Mesothelial cell of epicardium (in vitro differentiated cells): Measurements from ENCODE around the gene TECR. TPM values are rescaled to one million over a fixed set of nuclear protein-coding genes. Genes with fewer than 3 reads are reported as not detected.
A peak's percentile ranks its signal among the peaks of the same experiment; 100 is the strongest.
"Not testable (repeated sequence)": the region's sequence is repeated elsewhere in the genome, so short reads cannot be mapped to it uniquely, and the experiment has no call there.

Experiments
- DNase-seq, 2 experiments: peaks; one replicate each; pipeline ENCODE4 v3.0.0; 2021; ENCODE audit warnings: low spot score in 2 of 2; ENCODE audit not compliant: unreplicated experiment in 2 of 2
- H3K27ac Mint-ChIP-seq: 2 replicates; pipeline ENCODE4 v1.8.0; 2021; ENCODE audit warnings: mixed read lengths
- H3K27me3 Mint-ChIP-seq: 2 replicates; pipeline ENCODE4 v1.8.0; 2021; ENCODE audit warnings: low read depth, mixed read lengths
- H3K36me3 Mint-ChIP-seq: 2 replicates; pipeline ENCODE4 v1.8.0; 2021; ENCODE audit warnings: mixed read lengths
- H3K4me1 Mint-ChIP-seq: 2 replicates; pipeline ENCODE4 v1.8.0; 2021; ENCODE audit warnings: mixed read lengths
- H3K4me3 Mint-ChIP-seq: 2 replicates; pipeline ENCODE4 v1.8.0; 2021; ENCODE audit warnings: mild to moderate bottlenecking, moderate library complexity, mixed read lengths
- H3K9me3 Mint-ChIP-seq: 2 replicates; pipeline ENCODE4 v1.8.0; 2021; ENCODE audit warnings: mixed read lengths
- CTCF ChIP-seq: fragments of 200-600 bp; sonication (generic); IDR thresholded peaks from one replicate; pipeline ENCODE4 v1.5.0; 2021; ENCODE audit warnings: antibody characterized with exemption; ENCODE audit not compliant: unreplicated experiment
- total RNA-seq: library from RNA; stranded (reverse); gene quantifications from 3 replicates; pipeline ENCODE4 v1.2.1, GENCODE V29; 2021

TECR gene
- total RNA-seq, 1 donor from 2014 or later = 115 TPM

GRCh38 chr19:14544977-14545715 lies 15.8 kb downstream of the TECR start:
- no peak overlapping the region for H3K4me3 Mint-ChIP-seq
- TF ChIP-seq CTCF = no peak
- no peaks in the 10 kb centered on the region for H3K9me3 Mint-ChIP-seq
- peaks cover 22% of the 10 kb centered on the region for H3K4me1 Mint-ChIP-seq
- peaks cover 5% of the 10 kb centered on the region for H3K36me3 Mint-ChIP-seq
- H3K27ac Mint-ChIP-seq = peak overlapping the region; percentile 57
- H3K27me3 Mint-ChIP-seq = no peaks in the 10 kb centered on the region
- no peak for DNase-seq

GRCh38 chr19:14545716-14546082 lies 16.3 kb downstream of the TECR start:
- H3K27me3 Mint-ChIP-seq = no peaks in the 10 kb centered on the region
- H3K4me3 Mint-ChIP-seq = no peak overlapping the region
- H3K27ac Mint-ChIP-seq = no peak overlapping the region
- H3K9me3 Mint-ChIP-seq = no peaks in the 10 kb centered on the region
- H3K4me1 Mint-ChIP-seq = peaks cover 28% of the 10 kb centered on the region
- no peak for TF ChIP-seq CTCF
- DNase-seq = no peak
- H3K36me3 Mint-ChIP-seq = peaks cover 6% of the 10 kb centered on the region

GRCh38 chr19:14550201-14550754 lies 20.9 kb downstream of the TECR start:
- TF ChIP-seq CTCF = no peak
- H3K27ac Mint-ChIP-seq = peak overlapping the region; percentile 79
- H3K9me3 Mint-ChIP-seq = no peaks in the 10 kb centered on the region
- no peak overlapping the region for H3K4me3 Mint-ChIP-seq
- H3K36me3 Mint-ChIP-seq = peaks cover 7% of the 10 kb centered on the region
- H3K27me3 Mint-ChIP-seq = no peaks in the 10 kb centered on the region
- DNase-seq = no peak
- peaks cover 34% of the 10 kb centered on the region for H3K4me1 Mint-ChIP-seq

GRCh38 chr19:14551134-14552005 lies 22.0 kb downstream of the TECR start:
- Mint-ChIP-seq H3K4me1 (peaks cover 33% of the 10 kb centered on the region), H3K27ac (peak overlapping the region; percentile 64)
- H3K27me3 Mint-ChIP-seq, H3K4me3 Mint-ChIP-seq, H3K9me3 Mint-ChIP-seq, H3K36me3 Mint-ChIP-seq: not testable (repeated sequence)
- DNase-seq = peak in 1 of 2 experiments; percentile 62

DNA sequence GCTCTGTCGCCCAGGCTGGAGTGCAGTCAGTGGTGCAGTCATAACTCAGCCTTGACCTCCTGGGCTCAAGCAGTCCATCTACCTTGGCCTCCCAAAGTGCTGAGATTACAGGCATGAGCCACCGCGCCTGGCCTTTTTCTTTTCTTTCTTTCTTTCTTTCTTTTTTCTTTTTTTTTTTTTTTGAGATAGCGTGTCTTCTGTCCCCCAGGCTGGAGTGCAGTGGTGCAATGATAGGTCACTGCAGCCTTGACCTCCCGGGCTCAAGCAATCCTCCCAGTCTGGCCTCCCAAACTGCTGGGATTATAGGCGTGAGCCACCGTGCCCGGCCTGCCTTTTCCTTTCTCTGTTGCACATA lies 22.6 kb downstream of the TECR start:
- peak overlapping the region; percentile 43 for H3K27ac Mint-ChIP-seq

DNA sequence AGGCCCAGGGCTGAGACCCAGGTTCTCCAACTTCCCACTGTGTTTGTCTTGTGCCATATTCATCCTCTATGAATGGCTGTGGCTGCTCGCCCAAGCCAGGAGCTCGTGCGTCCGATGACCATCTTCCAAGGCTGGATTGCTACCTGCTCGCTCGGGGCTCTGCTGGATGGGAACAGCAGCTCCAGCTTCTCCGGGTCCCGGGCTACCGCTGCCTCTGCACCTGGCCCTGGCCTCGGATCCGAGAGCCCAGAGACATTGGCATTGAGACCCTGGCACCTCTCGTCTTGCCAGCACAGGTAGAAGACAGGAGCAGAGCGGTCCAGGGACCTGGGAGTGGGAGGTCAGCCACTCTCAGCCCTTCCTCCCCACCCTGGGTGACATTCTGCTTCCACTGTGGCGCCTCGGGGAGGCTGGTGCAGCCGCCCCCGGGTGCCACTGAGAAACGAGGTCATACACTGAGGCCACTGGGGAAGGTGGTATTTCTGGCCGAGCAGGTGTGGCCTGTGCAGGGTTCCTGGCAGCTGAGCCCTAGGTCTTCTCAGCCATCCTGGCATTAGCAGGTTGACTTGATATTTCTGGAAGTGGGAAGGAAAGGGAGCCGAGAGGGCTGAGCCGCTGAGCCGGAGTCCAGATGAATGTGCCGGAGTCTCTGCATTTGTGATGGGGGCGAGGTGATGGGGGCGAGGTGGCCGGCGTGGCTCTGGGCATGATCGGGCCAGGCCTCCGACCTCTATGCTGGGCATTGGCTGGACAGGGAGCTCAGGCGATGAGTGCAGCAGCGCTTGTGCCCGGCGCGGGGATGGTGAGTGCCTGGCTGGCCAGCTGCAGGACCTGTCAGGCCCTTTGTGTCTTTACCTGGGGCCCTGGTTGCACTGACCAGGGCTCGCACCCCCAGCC lies 23.9 kb downstream of the TECR start:
- H3K27me3 Mint-ChIP-seq = no peaks in the 10 kb centered on the region
- DNase-seq = no peak
- no peak overlapping the region for H3K4me3 Mint-ChIP-seq
- H3K9me3 Mint-ChIP-seq = no peaks in the 10 kb centered on the region
- H3K36me3 Mint-ChIP-seq = peaks cover 6% of the 10 kb centered on the region
- no peak overlapping the region for H3K27ac Mint-ChIP-seq
- peaks cover 33% of the 10 kb centered on the region for H3K4me1 Mint-ChIP-seq
- TF ChIP-seq CTCF = no peak

More for the DNA sequence above, 22.6 kb downstream of the TECR start:
- H3K4me1 Mint-ChIP-seq = peaks cover 34% of the 10 kb centered on the region
- DNase-seq, H3K27me3 Mint-ChIP-seq, H3K4me3 Mint-ChIP-seq, H3K36me3 Mint-ChIP-seq, H3K9me3 Mint-ChIP-seq: not testable (repeated sequence)
